Left lung (tissue), 10 donors: ENCODE measurements around the gene TECPR1. TPM values are rescaled to one million over a fixed set of nuclear protein-coding genes. Genes with fewer than 3 reads are reported as not detected.

Source experiments
- ATAC-seq: fragments of 200-7000 bp; cut with Tn5 transposase; one replicate; pipeline ENCODE4 v1.9.1; 2020; ENCODE audit warnings: moderate library complexity
- DNase-seq, 4 donors: peaks; one replicate each; pipeline ENCODE4 v3.0.0-alpha.2; 2013 to 2020
- H3K27ac ChIP-seq, 2 donors: fragments of 200-600 bp; sonication (generic) in 1 of 2; one replicate each; pipeline versions ENCODE4 v1.5.0 to v1.8.0; 2020 to 2021
- H3K27me3 ChIP-seq, 2 donors: fragments of 200-600 bp; sonication (generic) in 1 of 2; one replicate each; pipeline versions ENCODE4 v1.5.0 to v1.8.0; 2020 to 2021
- H3K36me3 ChIP-seq, 2 donors: fragments of 200-600 bp; sonication (generic) in 1 of 2; one replicate each; pipeline versions ENCODE4 v1.5.0 to v1.8.0; 2020 to 2021
- H3K4me1 ChIP-seq, 2 donors: fragments of 200-600 bp; one replicate each; pipeline ENCODE4 v1.8.0; 2021
- H3K4me3 ChIP-seq, 2 donors: fragments of 200-600 bp; sonication (generic) in 1 of 2; one replicate each; pipeline versions ENCODE4 v1.5.0 to v1.8.0; 2020 to 2021; ENCODE audit warnings: mild to moderate bottlenecking in 1 of 2
- H3K9me3 ChIP-seq, 2 donors: fragments of 200-600 bp; sonication (generic) in 1 of 2; one replicate each; pipeline versions ENCODE4 v1.5.0 to v1.8.0; 2020 to 2021
- intact Hi-C, 2 donors: fragments of 100-400 bp; cut with DNase I; formaldehyde crosslinking; loops; one replicate each; pipeline versions ENCODE4 v1.11.2 to v1.14.2; 2022
- polyA plus RNA-seq, 6 donors: library from polyadenylated mRNA; unstranded; fragments of 120-200 nt; gene quantifications; one replicate each; pipeline ENCODE4 v1.2.1, GENCODE V29; 2013; ENCODE audit not compliant: insufficient read length in 6 of 6
- total RNA-seq, 2 donors: library from RNA; stranded (reverse); fragmentation: NEBNext Ultra II Directional; extraction: Animal tissue kit (Norgen Biotek cat#: 25700); gene quantifications; one replicate each; pipeline ENCODE4 v1.2.1, GENCODE V29; 2021
- TF ChIP-seq, protein P1 (sequence below), 2 donors: fragments of 200-600 bp; sonication (generic) in 1 of 2; IDR thresholded peaks; one replicate each; pipeline versions ENCODE4 v1.5.0 to v1.8.0; 2021; ENCODE audit warnings: antibody characterized with exemption in 2 of 2
- donor health status: DM: no; HTN: yes; CAD: no.
- donor health status: DM: no; HTN: no; CAD: no.

TECPR1 gene
- total and polyA plus RNA-seq, 8 donors = 24.5 to 67.4 (median 28.7) TPM

- Histone ChIP-seq H3K4me1 (peaks cover 0 to 12% of the 10 kb centered on the region in 2 donors), H3K27ac (no peak overlapping the region), H3K36me3 (peaks cover 0 to 46% of the 10 kb centered on the region in 2 donors), H3K9me3 (no peaks in the 10 kb centered on the region), H3K27me3 (no peaks in the 10 kb centered on the region), H3K4me3 (no peak overlapping the region)
- TF ChIP-seq, protein P1, sequence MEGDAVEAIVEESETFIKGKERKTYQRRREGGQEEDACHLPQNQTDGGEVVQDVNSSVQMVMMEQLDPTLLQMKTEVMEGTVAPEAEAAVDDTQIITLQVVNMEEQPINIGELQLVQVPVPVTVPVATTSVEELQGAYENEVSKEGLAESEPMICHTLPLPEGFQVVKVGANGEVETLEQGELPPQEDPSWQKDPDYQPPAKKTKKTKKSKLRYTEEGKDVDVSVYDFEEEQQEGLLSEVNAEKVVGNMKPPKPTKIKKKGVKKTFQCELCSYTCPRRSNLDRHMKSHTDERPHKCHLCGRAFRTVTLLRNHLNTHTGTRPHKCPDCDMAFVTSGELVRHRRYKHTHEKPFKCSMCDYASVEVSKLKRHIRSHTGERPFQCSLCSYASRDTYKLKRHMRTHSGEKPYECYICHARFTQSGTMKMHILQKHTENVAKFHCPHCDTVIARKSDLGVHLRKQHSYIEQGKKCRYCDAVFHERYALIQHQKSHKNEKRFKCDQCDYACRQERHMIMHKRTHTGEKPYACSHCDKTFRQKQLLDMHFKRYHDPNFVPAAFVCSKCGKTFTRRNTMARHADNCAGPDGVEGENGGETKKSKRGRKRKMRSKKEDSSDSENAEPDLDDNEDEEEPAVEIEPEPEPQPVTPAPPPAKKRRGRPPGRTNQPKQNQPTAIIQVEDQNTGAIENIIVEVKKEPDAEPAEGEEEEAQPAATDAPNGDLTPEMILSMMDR (IDR thresholded peaks at IDR 0.05) = no peak
- intact Hi-C loops = no loop called here
- ATAC-seq = peak; percentile 21
- no peak for DNase-seq
Measured at GRCh38 chr7:98202367-98203195, 49.5 kb downstream of the TECPR1 start.

DNA sequence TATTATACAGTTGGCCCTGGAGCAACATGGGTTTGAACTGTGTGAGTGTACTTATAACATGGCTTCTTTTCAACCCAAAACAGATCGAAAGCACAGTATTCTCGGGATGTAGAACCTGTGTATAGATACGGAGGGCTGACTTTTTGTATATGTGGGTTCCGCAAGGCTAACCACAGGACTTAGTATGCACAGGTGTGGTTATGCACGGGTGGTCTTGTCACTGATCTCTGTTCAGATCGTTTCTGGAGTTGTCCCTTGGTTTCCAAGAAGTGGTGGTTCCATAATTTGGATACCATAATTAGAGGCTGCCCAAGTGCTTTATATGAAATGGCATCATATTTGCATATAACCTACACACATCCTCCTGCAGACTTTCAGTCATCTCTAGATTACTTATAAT, 51.7 kb downstream of the TECPR1 start:
- intact Hi-C loops = no loop called here
- ATAC-seq = no peak
- no peak for DNase-seq

GRCh38 chr7:98199131-98199530, 52.9 kb downstream of the TECPR1 start:
- TF ChIP-seq, protein P1 (IDR thresholded peaks at IDR 0.05) = no peak
- intact Hi-C loops = no loop called here
- H3K27me3 ChIP-seq = no peaks in the 10 kb centered on the region
- ATAC-seq (no peak), DNase-seq (no peak)
- H3K4me3 ChIP-seq = no peak overlapping the region
- H3K4me1 ChIP-seq = peaks cover 0 to 12% of the 10 kb centered on the region in 2 donors
- no peak overlapping the region for H3K27ac ChIP-seq
- H3K36me3 ChIP-seq = peaks cover 0 to 39% of the 10 kb centered on the region in 2 donors
- no peaks in the 10 kb centered on the region for H3K9me3 ChIP-seq

More for the DNA sequence above, 51.7 kb downstream of the TECPR1 start:
- Histone ChIP-seq H3K9me3 (no peaks in the 10 kb centered on the region), H3K4me3 (no peak overlapping the region), H3K36me3 (peaks cover 0 to 39% of the 10 kb centered on the region in 2 donors), H3K27me3 (no peaks in the 10 kb centered on the region), H3K4me1 (peaks cover 0 to 12% of the 10 kb centered on the region in 2 donors), H3K27ac (no peak overlapping the region)
- TF ChIP-seq, protein P1 (IDR thresholded peaks at IDR 0.05) = no peak

DNA sequence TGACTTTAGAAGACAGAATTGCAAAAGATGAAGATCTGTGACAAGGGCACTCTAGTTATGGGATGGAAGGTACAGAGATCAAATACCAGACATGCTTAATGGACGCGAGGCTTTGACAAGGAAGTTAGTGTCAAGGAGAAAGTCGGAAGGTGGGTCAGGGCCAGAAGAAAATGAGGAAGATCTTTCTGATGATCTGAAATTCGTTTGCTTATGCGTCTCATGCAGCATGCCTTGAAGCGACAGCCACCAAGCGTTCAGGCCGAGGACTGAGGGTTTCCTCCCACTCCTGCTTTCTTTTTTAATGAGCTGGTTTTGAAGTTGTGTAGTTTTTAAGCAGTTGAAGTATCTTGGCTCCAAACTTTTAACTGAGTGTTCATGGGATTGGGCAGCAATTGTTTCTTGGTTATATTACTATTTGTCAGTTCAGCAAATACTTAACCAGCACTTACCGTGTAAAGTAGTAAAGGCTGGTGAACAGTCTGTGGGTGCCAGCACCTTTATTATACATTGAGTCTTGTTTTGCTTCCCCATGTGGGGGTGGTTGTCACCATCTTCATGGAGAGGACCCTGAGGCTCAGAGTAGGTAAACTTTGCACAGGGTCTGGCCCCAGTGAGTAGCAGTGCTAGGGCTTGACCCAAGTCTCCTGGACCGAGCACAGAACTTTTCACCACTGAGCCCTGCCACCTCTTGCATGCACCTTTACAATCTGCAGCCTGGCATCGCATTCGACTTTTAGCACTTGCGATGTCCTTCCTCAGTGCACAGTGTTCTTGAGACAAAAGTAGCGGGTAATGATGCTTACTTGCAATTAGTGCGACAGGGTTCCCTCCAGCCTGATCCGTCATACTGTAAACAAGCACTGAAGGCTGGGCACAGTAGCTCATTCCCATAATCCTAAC, 55.1 kb downstream of the TECPR1 start:
- Histone ChIP-seq H3K4me3 (no peak overlapping the region), H3K4me1 (peaks cover 0 to under 1% of the 10 kb centered on the region in 2 donors), H3K27ac (no peak overlapping the region), H3K9me3 (no peaks in the 10 kb centered on the region), H3K27me3 (no peaks in the 10 kb centered on the region), H3K36me3 (peaks cover 0 to 49% of the 10 kb centered on the region in 2 donors)
- intact Hi-C loops = no loop called here
- DNase-seq (no peak), ATAC-seq (peak; percentile 55)
- TF ChIP-seq, protein P1 (IDR thresholded peaks at IDR 0.05) = no peak
